T-helper 1 cell treated with Interleukin-12 subunit alpha and Interleukin-12 subunit beta and Interleukin-4 antibody, amounts not matched to agents 30 ng/mL and 1 ng/mL, for 36 hours (primary cell): ENCODE data around the gene FGGY. TPM values are rescaled to one million over a fixed set of nuclear protein-coding genes. Genes with fewer than 3 reads are reported as not detected.
"Not testable (repeated sequence)": the region's sequence is repeated elsewhere in the genome, so short reads cannot be mapped to it uniquely, and the experiment has no call there.

ENCODE experiments used
- intact Hi-C: fragments of 100-400 bp; cut with micrococcal nuclease; formaldehyde crosslinking; loops from one replicate; pipeline ENCODE4 v1.15.1; 2024
- total RNA-seq: library from RNA; stranded (reverse); gene quantifications from 2 replicates; pipeline ENCODE4 v1.2.3, GENCODE V29; 2022

FGGY gene
- total RNA-seq, 1 donor from 2014 or later = 12.2 TPM

DNA sequence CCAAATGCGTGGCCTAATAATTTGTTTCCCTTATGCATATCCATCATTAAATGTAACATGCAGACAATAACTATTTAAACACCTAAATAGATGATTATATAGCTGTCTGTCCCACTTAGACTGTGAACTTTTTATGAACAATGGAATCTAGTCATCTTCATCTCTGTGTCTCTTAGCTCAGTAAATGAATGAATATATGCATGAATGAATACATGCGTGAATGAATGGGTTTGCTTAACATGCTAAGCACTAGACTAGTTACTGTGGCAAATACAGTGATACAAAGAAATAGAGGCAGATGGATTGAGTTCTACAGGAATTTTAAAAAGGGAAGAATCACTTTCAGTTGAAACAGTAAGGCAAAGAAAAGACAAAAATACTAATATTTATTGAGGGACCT lies 232.0 kb downstream of the FGGY start:
- intact Hi-C loops = no loop called here

DNA sequence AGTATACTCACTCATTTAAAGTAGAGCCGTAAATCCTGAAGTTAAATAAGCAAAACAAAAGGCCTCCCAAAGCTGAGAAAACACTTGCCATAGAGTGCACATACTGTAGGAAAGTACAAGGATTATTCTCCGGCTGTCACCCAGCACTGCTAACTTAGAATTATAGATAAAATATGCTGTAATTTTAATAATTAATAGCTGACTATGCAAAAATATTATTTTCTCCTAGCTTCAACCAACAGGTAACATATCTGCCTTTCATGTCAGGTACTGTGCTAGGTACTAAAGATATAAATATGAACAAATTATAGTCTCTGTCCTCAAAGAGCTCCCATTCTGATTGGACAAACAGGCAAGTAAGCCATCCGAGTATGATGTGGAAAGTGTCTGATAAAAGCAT lies 233.2 kb downstream of the FGGY start:
- intact Hi-C loops = no loop called here

DNA sequence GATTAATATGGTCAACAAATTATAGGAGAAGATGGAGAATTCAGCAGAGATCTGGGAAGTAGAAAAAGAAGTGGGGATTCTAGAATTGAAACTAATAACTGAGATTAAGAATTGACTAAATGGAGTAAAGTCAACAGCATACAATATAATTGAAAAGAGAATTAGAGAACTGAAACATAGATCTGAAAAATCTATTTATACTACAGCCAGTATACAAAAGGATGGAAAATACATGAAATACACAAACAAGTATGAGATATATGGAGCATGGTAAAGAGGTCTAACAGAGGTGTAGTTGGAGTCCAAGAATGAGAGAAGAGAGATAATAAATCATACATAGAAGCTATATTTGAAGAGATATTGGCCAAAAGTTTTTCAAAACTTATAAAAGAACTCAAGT lies 235.2 kb downstream of the FGGY start:
- intact Hi-C loops = no loop called here

DNA sequence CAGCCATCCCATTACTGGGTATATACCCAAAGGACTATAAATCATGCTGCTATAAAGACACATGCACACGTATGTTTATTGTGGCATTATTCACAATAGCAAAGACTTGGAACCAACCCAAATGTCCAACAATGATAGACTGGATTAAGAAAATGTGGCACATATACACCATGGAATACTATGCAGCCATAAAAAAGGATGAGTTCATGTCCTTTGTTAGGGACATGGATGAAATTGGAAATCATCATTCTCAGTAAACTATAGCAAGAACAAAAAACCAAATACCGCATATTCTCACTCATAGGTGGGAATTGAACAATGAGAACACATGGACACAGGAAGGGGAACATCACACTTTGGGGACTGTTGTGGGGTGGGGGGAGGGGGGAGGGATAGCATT lies 241.6 kb downstream of the FGGY start:
- intact Hi-C loops = not testable (repeated sequence)

DNA sequence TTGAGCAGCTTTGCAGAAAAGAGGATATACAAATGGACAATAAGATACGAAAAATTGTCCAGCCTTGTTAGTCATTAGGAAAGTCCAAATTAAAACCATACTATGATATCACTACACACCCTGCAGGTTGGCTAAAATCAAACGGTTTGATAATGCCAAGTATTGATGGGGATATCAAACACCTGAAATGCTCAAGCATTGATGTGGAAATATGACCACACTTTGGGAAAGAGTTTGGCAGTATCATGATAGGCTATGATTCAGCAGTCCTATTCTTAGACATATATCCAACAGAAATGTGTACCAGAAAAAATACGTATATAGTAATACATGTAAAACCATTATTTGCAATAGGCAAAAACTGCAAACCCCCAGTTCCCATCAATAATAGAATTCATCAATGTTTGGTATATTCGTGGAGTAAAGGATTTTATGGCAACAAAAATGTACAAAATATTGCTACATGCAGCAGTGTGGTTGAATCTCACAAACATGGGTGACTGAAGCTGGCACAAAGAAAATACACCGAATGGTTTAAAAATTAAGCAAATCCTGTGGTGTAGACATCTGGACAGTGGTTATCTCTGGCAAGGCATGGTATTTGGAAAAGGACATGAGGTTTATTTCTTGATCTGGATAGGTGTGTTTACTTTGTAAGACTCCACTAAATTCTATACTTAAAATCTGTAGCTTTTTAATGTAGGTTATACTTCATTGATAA lies 243.2 kb downstream of the FGGY start:
- intact Hi-C loops = no loop called here

DNA sequence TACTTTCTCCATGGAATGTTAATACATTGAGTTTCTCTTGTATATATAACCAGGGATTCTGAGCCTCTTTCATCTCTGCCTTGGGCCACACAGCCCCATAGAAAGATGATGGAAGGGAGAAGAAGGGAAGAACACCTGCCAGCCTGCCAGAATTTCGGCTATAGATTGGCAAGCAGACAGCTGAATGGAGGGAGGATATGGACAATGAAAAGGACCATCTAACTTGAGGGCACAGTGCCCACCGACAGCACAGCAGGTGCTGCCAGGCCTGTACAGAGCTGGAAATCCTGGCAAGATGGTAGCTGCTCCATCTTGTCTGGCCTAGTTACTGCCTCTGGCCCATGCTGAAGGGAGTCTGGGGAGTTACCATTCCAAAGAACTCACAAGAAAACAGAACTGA lies 244.3 kb downstream of the FGGY start:
- intact Hi-C loops = no loop called here

DNA sequence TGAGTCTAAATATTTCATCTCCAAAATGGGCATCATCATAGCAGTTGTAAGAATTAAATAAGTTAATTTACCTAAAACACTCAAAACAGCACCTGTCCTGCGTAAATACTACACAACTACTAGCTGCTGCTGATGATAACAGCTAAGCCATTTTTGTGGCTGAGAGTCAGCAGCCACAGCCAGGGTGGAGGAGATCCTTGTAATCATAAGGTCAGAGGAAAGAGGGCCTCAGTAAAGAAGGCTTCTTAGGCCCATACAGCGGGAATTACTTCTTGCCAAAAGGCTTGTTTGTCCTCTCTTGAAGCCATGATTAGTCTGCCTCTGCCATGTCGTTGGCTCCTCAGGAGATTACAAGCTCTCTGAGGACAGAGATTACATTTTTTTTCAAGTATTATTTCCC lies 245.0 kb downstream of the FGGY start:
- intact Hi-C loops = no loop called here

DNA sequence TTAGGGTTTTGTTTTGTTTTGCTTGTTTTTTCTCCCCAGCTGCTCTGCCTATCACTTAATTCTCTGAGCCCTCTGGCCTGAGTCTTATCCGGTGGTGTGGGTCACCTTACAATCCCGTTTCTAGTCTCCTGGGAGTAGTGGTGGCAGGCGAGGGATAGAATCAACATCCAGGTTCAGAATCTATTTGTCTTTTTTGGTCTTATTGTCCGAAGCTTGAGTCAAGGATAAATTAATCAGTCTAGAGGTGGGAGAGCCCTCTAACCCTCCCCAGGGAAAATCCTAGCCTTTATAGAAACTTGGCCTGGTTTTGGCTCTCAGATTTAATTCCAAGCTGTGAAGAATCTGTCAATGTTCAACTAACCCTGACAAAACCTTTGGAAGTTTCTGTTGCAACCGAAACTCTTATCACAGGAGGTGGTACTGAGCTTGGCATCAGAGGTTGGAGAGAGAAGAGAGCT lies 246.3 kb downstream of the FGGY start:
- intact Hi-C loops = no loop called here

DNA sequence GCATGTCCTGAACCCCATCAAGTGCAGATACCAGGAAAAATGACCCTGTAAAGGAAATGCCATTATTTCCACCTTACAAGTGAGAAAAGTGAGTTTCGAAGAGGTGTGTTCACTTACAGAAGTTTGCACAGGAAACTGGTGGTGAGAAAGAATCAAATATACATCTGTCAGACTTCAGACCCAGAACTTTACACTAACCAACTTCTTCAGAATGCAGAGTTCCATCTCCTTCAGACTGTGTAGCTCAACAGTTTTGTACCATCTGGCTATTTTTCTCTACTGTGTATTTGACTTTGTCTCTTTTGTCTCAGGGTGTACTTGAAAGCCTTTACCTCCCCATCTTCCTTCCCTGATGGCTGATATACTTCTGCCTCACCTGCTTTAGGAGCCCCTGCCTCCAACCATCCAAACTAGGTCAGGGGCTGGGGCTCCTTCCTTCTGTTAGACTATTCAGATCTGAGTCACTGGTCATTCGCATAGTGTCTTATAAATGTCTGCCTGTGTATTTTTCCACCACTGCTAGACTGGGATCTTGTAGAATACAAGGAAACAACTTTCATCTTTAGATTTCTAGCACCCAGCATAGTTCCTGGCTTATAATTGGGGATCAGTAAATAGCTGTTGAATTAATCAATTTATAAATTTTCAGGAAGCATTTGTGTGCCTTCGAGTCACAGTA lies 247.9 kb downstream of the FGGY start:
- intact Hi-C loops = no loop called here

DNA sequence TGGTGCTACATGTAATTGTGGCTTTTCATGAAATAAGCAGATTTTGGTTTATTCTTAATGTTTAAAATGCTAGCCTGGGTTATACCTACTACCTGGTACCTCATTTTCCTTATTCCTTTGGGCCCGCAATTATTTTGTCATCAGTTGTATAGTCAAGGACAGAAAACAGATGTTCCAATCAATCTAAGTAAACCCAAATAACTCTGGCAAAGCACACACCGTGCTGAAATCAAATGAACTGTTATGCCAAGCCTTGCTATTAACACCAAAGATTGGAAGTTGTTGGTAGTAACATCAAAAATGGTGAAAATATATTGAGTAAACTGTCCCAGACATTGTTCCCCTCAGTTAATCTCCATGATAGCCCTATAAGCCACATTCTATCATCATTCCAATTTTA lies 248.9 kb downstream of the FGGY start:
- intact Hi-C loops = no loop called here

DNA sequence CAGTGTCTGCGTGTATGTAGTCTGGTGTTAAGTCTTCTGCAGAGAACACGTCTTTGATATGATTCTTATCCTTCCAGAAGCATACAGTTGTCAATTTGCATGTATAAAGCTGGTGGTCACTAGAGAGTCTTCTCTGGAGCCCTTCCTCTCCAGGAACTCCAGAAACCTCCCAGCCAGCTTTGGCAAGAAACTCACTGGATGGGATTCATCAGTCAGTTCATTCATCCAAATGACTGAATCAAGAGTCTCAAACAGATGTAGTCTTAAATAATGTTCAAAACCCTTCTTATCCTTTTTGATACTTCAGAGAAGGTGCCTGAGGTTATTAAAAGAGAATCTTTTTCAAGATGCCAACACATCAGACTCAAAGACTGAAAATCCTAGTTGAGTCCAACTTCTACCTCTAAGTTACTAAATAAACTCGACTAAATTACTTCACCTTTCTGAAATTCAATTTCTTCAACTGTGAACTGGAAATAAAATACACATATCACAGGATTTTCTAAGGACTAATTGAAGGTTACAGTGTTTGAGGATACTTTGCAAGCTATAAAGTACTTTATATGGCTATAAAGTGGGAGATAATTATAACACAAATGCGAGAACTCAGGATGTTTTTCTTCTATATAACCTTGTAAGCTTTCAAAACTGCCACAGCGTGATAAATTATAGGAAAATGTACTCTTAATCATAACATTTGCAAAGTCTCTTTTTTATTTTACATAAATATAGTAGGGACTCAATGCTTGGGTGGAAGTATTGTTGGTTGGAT lies 252.4 kb downstream of the FGGY start:
- intact Hi-C loops = no loop called here

DNA sequence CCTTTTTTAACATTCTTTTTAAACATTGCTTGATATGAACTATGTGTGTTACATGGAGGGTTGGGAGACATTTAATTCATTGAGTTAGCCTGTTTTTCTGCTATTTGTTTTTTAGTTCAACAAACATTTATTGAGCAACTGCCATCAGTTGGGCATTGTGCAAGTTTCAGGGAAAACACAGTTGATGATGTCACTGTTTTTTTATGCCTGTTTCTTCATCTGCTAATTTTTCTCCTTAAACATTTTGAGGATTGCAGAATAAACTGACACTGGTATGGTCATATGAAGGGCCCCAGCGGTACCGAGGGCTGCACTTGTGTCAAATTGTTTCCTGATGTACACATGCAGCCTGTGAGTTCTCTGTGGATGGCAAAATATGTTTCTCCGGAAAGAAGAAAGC lies 253.0 kb downstream of the FGGY start:
- intact Hi-C loops = no loop called here

DNA sequence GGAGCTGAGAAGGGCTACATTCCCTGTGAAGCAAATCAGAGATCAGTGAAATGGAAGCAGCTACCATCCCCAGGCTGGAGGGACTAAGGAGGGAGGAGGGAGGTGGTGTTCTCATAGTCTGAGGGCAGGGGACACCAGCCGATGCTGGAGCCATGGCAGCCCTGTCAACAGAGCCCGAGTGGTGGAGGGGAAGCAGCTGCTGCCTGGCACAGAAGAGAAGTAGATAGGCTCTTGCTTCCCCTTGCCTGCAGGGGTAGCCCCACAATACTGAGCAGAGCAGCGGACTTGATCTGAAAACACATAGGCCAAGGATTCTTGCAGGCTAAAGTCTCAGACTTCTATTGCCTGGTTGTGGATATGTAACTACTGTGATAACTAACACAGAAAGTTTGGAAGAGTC lies 255.1 kb downstream of the FGGY start:
- intact Hi-C loops = no loop called here

DNA sequence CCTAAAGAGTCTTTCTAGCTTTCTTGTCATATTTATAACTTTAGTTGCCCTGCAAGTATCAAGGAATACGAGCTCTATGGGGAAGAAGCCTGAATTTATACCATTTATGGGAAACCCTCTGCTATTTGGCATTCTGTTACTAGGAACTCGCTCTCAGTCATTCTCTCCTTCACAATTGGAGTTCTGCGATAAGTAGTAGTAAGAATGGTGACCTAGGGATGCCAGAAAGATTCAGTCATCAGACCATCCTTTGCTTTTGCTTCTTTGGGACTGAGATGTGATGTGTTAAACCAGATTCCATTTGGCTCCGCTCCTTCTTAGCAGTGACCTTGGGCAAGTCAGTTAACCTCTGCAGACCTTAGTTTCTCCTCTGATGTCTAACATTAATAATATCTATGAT lies 256.5 kb downstream of the FGGY start:
- intact Hi-C loops = no loop called here

DNA sequence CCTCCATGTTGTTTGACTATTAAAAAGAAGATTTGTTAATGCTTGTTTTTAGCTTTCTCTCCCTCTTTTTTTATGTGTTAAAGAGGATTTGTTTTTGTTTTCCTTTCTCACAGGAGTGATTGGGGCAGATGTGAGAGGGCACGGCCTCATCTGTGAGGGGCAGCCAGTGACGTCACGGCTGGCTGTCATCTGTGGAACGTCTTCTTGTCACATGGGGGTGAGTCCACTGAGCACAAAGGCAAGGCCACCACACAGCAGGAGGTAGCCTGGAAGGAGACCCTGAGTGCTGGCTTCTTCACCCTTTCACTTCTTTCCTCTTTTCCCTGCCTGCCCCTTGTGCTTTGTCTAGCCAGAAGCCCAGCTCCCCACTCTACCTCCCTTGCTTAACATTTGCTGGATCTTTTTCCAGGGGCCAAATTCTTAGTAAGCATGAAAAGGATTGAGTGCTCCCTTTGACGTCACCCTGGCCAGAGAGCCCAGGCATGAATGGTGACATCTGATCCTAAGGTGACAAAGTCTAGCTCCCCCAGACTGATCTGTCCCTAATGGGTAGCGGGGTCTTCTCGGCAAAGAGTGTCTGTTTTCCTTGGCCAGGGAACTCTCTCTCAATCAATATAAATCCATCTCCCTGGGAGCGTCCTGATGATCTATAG lies 257.2 kb downstream of the FGGY start:
- intact Hi-C loops = no loop called here

DNA sequence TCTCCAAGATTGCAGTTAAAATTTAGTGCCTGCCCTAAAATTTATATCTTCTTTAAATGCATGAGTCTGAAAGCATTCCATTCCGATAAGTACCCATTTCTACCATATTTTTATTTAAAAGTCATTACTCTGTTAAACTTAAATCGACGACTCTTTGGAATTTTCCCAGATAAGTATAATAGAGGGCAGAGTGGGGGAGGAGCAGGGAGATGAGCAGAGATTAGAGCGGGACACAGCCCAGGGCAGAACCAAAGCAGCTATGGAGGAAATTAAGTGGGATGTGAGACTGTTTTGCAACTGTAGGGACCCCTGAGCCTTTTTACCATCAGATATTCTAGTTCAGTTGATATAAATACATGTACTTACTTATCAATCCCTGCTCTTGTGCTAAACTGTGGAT lies 257.9 kb downstream of the FGGY start:
- intact Hi-C loops = no loop called here

DNA sequence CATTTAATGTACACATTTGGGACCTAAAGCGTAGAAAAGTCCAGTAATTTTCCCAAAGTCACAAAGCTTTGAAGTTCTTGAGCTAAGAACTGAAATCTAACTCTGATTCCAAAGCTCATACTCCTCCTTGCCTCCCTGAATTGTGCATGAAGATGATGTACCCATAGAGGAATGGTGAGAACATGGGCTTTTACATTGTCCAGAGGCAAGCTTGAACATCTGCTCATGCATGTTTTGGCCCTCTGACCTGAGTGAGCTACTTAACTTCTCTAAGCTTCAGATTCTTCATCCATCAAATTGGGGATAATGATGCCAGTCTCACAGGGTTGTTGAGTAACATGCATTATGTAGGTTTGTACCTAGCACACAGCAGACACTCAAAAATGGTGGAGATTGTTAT lies 259.5 kb downstream of the FGGY start:
- intact Hi-C loops = no loop called here

DNA sequence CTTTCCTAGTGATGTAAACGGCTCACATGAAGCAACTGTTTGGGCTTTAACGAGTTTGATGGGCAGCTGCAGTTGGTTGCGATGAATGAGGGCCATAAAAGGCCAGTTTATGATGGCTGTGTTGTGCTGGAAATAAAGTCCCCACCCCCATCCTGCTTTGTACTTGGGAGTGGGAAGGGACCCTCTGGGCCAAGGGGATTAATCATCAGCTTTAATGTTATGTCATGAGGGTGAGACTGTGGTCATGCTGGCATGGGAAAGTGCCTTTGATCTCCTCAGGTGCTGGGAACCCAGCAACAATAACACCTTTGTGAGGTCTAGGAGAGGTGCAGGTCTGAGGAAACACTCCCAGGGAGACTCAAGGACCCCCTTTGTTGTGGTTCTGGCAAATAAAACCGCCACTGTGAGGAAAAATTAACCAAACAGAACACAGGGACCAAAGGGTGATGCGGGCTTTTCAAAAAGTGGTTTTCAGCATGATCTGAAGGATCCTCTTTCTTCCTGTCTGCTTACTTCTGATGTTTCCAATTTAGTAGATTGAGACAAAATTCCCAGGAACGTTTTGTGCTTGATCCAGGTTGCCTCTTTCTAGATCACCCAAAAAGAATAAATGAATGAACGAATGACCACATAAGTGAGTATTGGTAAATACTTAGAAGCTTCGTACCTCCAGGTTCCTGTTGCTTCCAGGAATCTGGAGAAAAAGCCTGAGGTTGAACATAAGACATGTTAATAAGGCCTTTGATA lies 260.1 kb downstream of the FGGY start:
- intact Hi-C loops = no loop called here

DNA sequence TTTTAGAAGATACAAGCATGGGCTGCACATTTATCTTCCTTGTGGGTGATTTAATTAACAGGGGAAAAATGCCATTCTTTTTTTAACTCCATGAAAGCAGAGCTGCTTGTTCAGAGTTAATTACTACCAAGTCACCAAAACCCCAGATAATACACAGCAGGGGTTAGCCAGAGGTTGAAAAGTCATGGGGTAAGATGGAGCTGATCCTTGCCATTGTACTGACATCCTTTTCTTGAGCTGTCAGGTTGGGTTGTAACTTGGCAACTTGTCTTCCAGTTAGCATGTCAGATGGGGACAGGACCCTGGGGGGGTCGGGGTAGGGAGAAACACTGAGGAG lies 260.6 kb downstream of the FGGY start:
- intact Hi-C loops = no loop called here

DNA sequence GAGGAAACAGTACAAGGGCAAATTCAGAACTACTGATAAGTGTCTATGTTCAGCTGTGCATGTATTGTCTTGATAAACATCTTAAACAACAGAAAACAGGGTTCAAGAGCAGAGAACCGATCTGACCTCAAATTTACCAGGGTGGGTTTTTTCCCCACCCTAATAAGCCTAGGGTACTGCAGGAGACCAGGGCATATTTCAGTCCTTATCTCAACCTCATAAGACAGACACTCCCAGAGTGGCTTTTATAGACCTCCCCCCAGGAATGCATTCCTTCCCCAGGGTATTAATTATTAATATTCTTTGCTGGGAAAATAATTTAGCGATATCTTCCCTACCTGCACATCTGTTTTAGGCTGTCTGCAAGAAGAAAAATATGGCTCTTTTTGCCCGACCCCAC lies 261.7 kb downstream of the FGGY start:
- intact Hi-C loops = not testable (repeated sequence)

DNA sequence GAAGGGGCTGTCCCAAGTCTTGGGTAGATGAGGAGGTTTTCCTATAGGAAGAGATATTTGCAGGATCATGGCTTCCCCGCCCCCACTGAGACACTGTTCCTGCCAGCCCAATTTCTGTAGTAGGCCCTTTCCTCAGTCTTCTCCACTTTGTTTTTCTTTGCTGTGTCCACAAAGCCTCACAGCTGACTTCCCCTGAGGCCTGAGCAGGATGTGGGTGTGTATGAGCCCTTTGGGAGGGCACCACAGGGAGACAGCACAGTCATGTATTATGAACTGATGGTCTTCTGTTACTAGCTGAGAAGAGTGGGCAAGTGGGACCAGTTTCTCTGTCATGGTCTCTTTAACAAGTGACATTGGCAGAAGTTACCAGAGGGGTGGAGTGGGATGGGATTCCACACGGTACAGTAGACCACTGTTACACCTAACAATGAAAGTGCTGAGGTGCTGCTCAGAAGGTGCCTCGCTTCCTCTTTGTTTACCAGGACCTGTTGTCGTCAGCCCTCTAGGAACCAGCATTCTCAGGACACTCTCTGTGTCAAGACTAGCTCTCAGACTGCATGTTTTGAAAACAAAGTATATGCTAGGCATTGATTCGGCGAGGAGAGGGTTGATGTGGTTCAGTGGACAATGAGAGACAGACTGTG lies 264.0 kb downstream of the FGGY start:
- intact Hi-C loops = no loop called here
